Measurements from ENCODE around the gene MIPOL1. TPM values are rescaled to one million over a fixed set of nuclear protein-coding genes. Genes with fewer than 3 reads are reported as not detected.

Gene MIPOL1
- total and polyA plus RNA-seq, 9 of the 15 experiments (the other 6 are each of a cell fraction or from before 2014, with no cell fraction given) = 6.7 to 21.9 (median 12.4) TPM

- 25% methylated on average over 5 of the region's 5 CpGs for WGBS (ENCODE audit: insufficient coverage, low coverage, missing lambda C conversion rate)
- H3K9me3 ChIP-seq (replicated peaks; ENCODE audit: control insufficient read depth, insufficient read depth, low read depth, low read length) = no peaks in the 10 kb centered on the region
- in situ Hi-C loops (cut with MboI) = no loop called here
Measured at GRCh38 chr14:37550511-37550910, 352.8 kb downstream of the MIPOL1 start.

GRCh38 chr14:37551119-37551518 lies 353.4 kb downstream of the MIPOL1 start:
- no peak overlapping the region for H2AFZ ChIP-seq (ENCODE audit: low read depth, low read length)

More at GRCh38 chr14:37550511-37550910, 352.8 kb downstream of the MIPOL1 start:
- Histone ChIP-seq H3K27me3 (ENCODE audit: control insufficient read depth in 2 of 2, insufficient read depth in 2 of 2, low read length in 2 of 2) (no peaks in the 10 kb centered on the region), H4K20me1 (replicated peaks; ENCODE audit: control insufficient read depth, insufficient read depth, low read length) (no peaks in the 10 kb centered on the region), H3K27ac (ENCODE audit: extremely low read depth, low read depth, low read length) (no peak overlapping the region), H3K79me2 (ENCODE audit: control insufficient read depth, insufficient read depth, low read length) (no peaks in the 10 kb centered on the region), H3K4me3 (no peak overlapping the region), H3K4me2 (ENCODE audit: insufficient read depth, low read length) (no peak overlapping the region), H2AFZ (ENCODE audit: low read depth, low read length) (no peak overlapping the region), H3K4me1 (replicated peaks in 1 of 2; ENCODE audit: control insufficient read depth in 2 of 2, insufficient read depth in 2 of 2, low read length in 2 of 2) (no peaks in the 10 kb centered on the region), H3K36me3 (ENCODE audit: control insufficient read depth, insufficient read depth, low read length) (no peaks in the 10 kb centered on the region), H3K9me1 (ENCODE audit: control insufficient read depth, insufficient read depth, low read length) (no peaks in the 10 kb centered on the region), H3K9ac (ENCODE audit: insufficient read depth in 1 of 2, low read depth in 2 of 2, low read length in 2 of 2) (no peak overlapping the region)
- DNase-seq (ENCODE audit: extremely low read depth in 1 of 4, low spot score in 3 of 4) (no peak), ATAC-seq (no peak), FAIRE-seq (no peak)
- intact Hi-C loops (cut with micrococcal nuclease) = no loop called here
- POLR2A ChIA-PET = interaction anchor here (0.6 kb wide), 1 partner anchor 46 kb away, joined by 3 read pairs; no protein-coding TSS in a partner anchor
- TF ChIP-seq FOXM1 (IDR thresholded peaks at IDR 0.05; ENCODE audit: low read depth) = no peak
- no peak for TF ChIP-seq FOXM1 (CRISPR knock-in tag; IDR thresholded peaks at IDR 0.05; ENCODE audit: low read depth)
- TF ChIP-seq ZNF316 (IDR thresholded peaks at IDR 0.05) = no peak
- no peak for TF ChIP-seq ZNF282 (CRISPR knock-in tag; IDR thresholded peaks at IDR 0.05)
- TF ChIP-seq SRSF3 (IDR thresholded peaks at IDR 0.05; ENCODE audit: insufficient read depth, low read length) = no peak
- no peak for TF ChIP-seq FOXP1 (CRISPR knock-in tag; IDR thresholded peaks at IDR 0.05)
- TF ChIP-seq SP2 (IDR thresholded peaks at IDR 0.05; ENCODE audit: extremely low read depth, low read depth, low read length, poor library complexity, severe bottlenecking) = no peak
- no peak for TF ChIP-seq CEBPB (tag; IDR thresholded peaks at IDR 0.05)
- TF ChIP-seq CSDE1 (IDR thresholded peaks at IDR 0.05) = no peak
- TF ChIP-seq GTF2F1 (IDR thresholded peaks at IDR 0.05; ENCODE audit: low read depth, low read length) = no peak
- TF ChIP-seq ZNF311 (CRISPR knock-in tag; IDR thresholded peaks at IDR 0.05) = no peak
- no TSS peak for BruUV-seq (replicated peaks)
- CTCF ChIA-PET (ENCODE audit: low intra/inter-chr PET ratio) = no interaction called here

More at GRCh38 chr14:37551119-37551518, 353.4 kb downstream of the MIPOL1 start:
- H3K4me2 ChIP-seq (ENCODE audit: insufficient read depth, low read length) = no peak overlapping the region
- in situ Hi-C loops (cut with MboI) (no loop called here), intact Hi-C loops (cut with micrococcal nuclease) (no loop called here)
- no peaks in the 10 kb centered on the region for H3K9me3 ChIP-seq (replicated peaks; ENCODE audit: control insufficient read depth, insufficient read depth, low read depth, low read length)
- no peaks in the 10 kb centered on the region for H4K20me1 ChIP-seq (replicated peaks; ENCODE audit: control insufficient read depth, insufficient read depth, low read length)
- FAIRE-seq (no peak), DNase-seq (ENCODE audit: extremely low read depth in 1 of 4, low spot score in 3 of 4) (no peak), ATAC-seq (no peak)
- H3K36me3 ChIP-seq (ENCODE audit: control insufficient read depth, insufficient read depth, low read length) = no peaks in the 10 kb centered on the region
- WGBS (ENCODE audit: insufficient coverage, low coverage, missing lambda C conversion rate) = 45% methylated on average over 1 of the region's 1 CpG
- H3K9ac ChIP-seq (ENCODE audit: insufficient read depth in 1 of 2, low read depth in 2 of 2, low read length in 2 of 2) = no peak overlapping the region
- H3K27me3 ChIP-seq (ENCODE audit: control insufficient read depth in 2 of 2, insufficient read depth in 2 of 2, low read length in 2 of 2) = no peaks in the 10 kb centered on the region
- TF ChIP-seq ZC3H11A (IDR thresholded peaks at IDR 0.05; ENCODE audit: low read depth, low read length) (no peak), SIX5 (IDR thresholded peaks at IDR 0.05; ENCODE audit: borderline replicate concordance in 1 of 2, insufficient read depth in 1 of 2, low read depth in 1 of 2, low read length in 2 of 2) (no peak), BCL6 (CRISPR knock-in tag; IDR thresholded peaks at IDR 0.05) (no peak), RBM22 (IDR thresholded peaks at IDR 0.05; ENCODE audit: low read depth, low read length, poor library complexity, severe bottlenecking) (no peak), RAD51 (IDR thresholded peaks at IDR 0.05; ENCODE audit: borderline replicate concordance, low read depth) (no peak), JUNB (CRISPR knock-in tag; conservative IDR thresholded peaks at IDR 0.05) (no peak), POLR2B (IDR thresholded peaks at IDR 0.05; ENCODE audit: low read depth, partially characterized antibody) (no peak), ZNF41 (CRISPR knock-in tag; conservative IDR thresholded peaks at IDR 0.05) (no peak), TOE1 (IDR thresholded peaks at IDR 0.05; ENCODE audit: borderline replicate concordance) (no peak), TOE1 (CRISPR knock-in tag; IDR thresholded peaks at IDR 0.05; ENCODE audit: borderline replicate concordance, low read depth) (no peak)
- no peak overlapping the region for H3K4me3 ChIP-seq
- no peaks in the 10 kb centered on the region for H3K4me1 ChIP-seq (replicated peaks in 1 of 2; ENCODE audit: control insufficient read depth in 2 of 2, insufficient read depth in 2 of 2, low read length in 2 of 2)
- no peak overlapping the region for H3K27ac ChIP-seq (ENCODE audit: extremely low read depth, low read depth, low read length)
- H3K79me2 ChIP-seq (ENCODE audit: control insufficient read depth, insufficient read depth, low read length) = no peaks in the 10 kb centered on the region
- no TSS peak for BruUV-seq (replicated peaks)
- ChIA-PET POLR2A (interaction anchor here (0.6 kb wide), 1 partner anchor 46 kb away, joined by 3 read pairs; no protein-coding TSS in a partner anchor), CTCF (ENCODE audit: low intra/inter-chr PET ratio) (no interaction called here)
- H3K9me1 ChIP-seq (ENCODE audit: control insufficient read depth, insufficient read depth, low read length) = no peaks in the 10 kb centered on the region

All from K562 (cell line).